ENCODE data around the gene RHCE. TPM values are rescaled to one million over a fixed set of nuclear protein-coding genes. Genes with fewer than 3 reads are reported as not detected.
"Not testable (repeated sequence)": the region's sequence is repeated elsewhere in the genome, so short reads cannot be mapped to it uniquely, and the experiment has no call there.

Gene RHCE
- total RNA-seq, 1 experiment from 2014 or later = 3.1 TPM

DNA sequence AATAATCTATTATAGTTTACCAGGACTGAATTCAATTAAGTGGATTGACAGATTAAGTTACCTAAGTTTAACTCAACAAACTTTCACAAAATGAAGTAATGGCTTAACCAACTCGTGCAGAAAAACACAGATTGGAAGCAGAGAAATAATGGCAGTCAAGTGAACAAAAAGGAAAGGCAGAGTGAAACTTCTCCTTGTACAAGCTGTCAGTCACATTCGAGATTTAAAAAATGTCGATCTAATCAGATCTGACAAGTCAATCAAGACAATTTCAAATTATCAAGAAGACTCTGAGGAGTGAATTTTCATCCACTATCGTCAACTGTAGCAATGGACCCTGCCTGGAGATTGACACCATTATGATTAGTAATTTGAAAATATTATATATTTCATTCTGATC, 3.3 kb downstream of the RHCE start:
- not testable (repeated sequence) for H3K9ac ChIP-seq (ENCODE audit: low read length); H3K4me2 ChIP-seq (ENCODE audit: low read depth, low read length, poor library complexity, severe bottlenecking); H3K9me2 ChIP-seq (replicated peaks; ENCODE audit: insufficient read depth, low read length); H3K36me3 ChIP-seq (ENCODE audit: insufficient read depth, low read length); H3K79me2 ChIP-seq (ENCODE audit: low read length); H3K27ac ChIP-seq (ENCODE audit: low read length); H3K27me3 ChIP-seq (ENCODE audit: low read length); H3K4me3 ChIP-seq (ENCODE audit: low read length); H3K9me3 ChIP-seq (ENCODE audit: low read length); H3K4me1 ChIP-seq (ENCODE audit: low read length); H4K20me1 ChIP-seq (ENCODE audit: insufficient read depth, low read depth, low read length); DNase-seq; H2AFZ ChIP-seq (ENCODE audit: low read length)

DNA sequence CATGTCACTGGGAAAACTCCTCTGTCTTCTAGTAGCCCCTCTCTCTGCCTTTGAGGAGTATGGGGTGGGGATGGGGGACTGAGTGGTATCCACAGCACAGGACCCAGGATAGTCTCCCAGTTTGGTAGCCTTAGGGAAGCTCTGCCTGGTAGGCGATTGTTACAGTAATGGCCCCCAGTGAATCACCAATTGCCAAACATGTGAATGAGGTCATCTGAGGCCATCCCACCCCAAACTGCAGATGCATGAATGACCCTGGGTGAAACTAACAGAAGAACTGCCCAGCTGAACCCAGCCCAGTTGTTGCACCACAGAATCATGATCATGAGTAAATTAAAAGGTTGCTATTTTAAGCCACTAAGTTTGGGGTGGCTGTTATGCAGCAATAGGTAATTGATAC, 6.0 kb downstream of the RHCE start:
- not testable (repeated sequence) for H3K4me2 ChIP-seq (ENCODE audit: low read depth, low read length, poor library complexity, severe bottlenecking); H3K9me2 ChIP-seq (replicated peaks; ENCODE audit: insufficient read depth, low read length); DNase-seq; H3K27ac ChIP-seq (ENCODE audit: low read length); H3K9me3 ChIP-seq (ENCODE audit: low read length); H3K4me3 ChIP-seq (ENCODE audit: low read length); H3K79me2 ChIP-seq (ENCODE audit: low read length); H4K20me1 ChIP-seq (ENCODE audit: insufficient read depth, low read depth, low read length); H3K27me3 ChIP-seq (ENCODE audit: low read length); H3K9ac ChIP-seq (ENCODE audit: low read length); H2AFZ ChIP-seq (ENCODE audit: low read length); H3K36me3 ChIP-seq (ENCODE audit: insufficient read depth, low read length)
- H3K4me1 ChIP-seq (ENCODE audit: low read length) = peaks cover 18% of the 10 kb centered on the region

DNA sequence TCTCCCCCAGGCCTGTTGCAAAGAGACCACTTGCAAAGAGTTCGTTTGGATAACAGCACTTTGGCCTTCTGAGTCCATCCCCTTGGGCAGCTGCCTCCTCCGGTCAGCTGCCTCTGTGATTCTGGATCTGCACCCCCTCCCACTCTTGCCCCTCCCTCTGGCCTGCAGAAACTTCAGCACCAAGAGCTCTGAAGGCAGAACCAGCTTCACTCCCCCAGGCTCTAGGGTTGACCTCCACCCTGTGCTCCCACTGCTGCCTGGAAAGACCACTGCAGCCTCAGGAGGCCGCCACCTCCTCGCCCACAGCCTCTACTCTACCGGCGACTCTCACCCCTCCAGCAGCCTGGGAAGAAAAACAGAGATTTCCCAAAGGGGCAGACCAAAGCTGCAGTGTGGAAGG, 6.5 kb downstream of the RHCE start:
- not testable (repeated sequence) for H3K27me3 ChIP-seq (ENCODE audit: low read length); H4K20me1 ChIP-seq (ENCODE audit: insufficient read depth, low read depth, low read length); H3K9me3 ChIP-seq (ENCODE audit: low read length); H3K79me2 ChIP-seq (ENCODE audit: low read length); H3K4me2 ChIP-seq (ENCODE audit: low read depth, low read length, poor library complexity, severe bottlenecking); DNase-seq; H3K27ac ChIP-seq (ENCODE audit: low read length); H3K9me2 ChIP-seq (replicated peaks; ENCODE audit: insufficient read depth, low read length); H3K36me3 ChIP-seq (ENCODE audit: insufficient read depth, low read length); H3K4me3 ChIP-seq (ENCODE audit: low read length); H3K9ac ChIP-seq (ENCODE audit: low read length); H2AFZ ChIP-seq (ENCODE audit: low read length)
- H3K4me1 ChIP-seq (ENCODE audit: low read length) = peaks cover 18% of the 10 kb centered on the region

DNA sequence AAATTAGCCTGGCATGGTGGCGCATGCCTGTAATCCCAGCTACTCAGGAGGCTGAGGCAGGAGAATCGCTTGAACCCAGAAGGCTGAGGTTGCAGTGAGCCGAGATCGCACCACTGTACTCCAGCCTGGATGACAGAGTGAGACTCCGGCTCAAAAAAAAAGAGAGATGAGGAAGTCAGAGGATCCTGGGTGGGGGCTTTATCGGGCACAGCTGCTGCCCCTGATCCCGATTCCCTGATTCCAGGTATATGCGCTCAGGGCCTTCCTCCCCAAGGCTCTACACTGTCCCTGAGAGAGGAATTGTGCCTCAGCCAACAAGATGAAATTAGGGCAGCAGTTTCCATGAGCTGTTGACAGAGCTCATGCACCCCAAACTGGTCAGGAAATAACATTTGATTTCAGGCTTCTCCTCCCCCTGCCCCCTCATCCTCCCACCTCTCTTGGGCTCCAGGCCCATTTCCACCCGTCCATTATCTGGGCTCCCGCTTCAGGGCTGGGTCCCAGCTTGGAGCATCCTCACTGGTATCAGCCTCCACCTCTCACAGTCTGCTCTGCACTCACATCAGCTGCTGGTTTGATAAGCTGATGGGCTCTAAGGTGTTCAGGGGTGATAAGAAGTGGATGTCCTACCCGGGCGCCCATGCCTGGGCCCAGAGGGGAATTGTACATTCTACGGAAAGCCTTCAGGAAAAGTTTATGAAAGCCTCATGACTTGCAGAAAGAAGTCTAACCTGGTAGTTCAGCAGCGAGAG, 7.6 kb downstream of the RHCE start:
- not testable (repeated sequence) for H3K4me2 ChIP-seq (ENCODE audit: low read depth, low read length, poor library complexity, severe bottlenecking)

DNA sequence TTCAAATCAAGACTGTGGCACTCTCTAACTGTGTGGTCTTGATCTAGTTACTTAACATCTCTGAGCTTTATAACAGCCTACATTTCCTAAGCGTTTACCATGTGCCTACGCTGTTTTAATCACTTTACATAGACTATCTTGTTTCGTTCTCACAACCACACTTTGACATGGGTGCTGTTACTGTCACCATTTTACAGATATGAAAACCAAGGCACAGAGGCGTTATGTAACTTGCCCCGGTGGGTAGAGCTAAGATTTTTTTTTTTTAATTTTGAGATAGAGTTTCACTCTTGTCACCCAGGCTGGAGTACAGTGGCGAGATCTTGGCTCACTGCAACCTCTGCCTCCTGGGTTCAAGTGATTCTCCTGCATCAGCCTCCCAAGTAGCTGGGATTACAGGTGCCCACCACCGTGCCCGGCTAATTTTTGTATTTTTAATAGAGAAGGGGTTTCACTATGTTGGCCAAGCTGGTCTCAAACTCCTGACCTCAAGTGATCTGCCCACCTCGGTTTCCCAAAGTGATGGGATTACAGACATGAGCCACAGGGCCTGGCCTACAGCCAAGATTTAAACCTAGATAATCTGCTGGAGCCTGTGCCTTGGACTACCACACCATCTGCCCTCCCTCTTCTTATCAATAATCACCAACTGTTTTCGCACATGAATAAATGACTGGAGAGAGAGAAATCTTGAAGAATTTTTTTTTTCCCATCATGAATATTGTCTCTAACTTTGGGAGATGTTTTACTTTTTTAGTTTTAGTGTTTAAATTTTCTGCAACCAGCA, 10.8 kb downstream of the RHCE start:
- H3K9me2 ChIP-seq (replicated peaks; ENCODE audit: insufficient read depth, low read length); H4K20me1 ChIP-seq (ENCODE audit: insufficient read depth, low read depth, low read length); H3K4me2 ChIP-seq (ENCODE audit: low read depth, low read length, poor library complexity, severe bottlenecking); H2AFZ ChIP-seq (ENCODE audit: low read length); H3K9me3 ChIP-seq (ENCODE audit: low read length); H3K4me3 ChIP-seq (ENCODE audit: low read length); H3K79me2 ChIP-seq (ENCODE audit: low read length); H3K9ac ChIP-seq (ENCODE audit: low read length); H3K36me3 ChIP-seq (ENCODE audit: insufficient read depth, low read length); H3K27ac ChIP-seq (ENCODE audit: low read length); H3K27me3 ChIP-seq (ENCODE audit: low read length); DNase-seq: not testable (repeated sequence)
- H3K4me1 ChIP-seq (ENCODE audit: low read length) = peaks cover 18% of the 10 kb centered on the region

More for the DNA sequence above, 7.6 kb downstream of the RHCE start:
- not testable (repeated sequence) for H3K9me2 ChIP-seq (replicated peaks; ENCODE audit: insufficient read depth, low read length); H2AFZ ChIP-seq (ENCODE audit: low read length); H3K9ac ChIP-seq (ENCODE audit: low read length); H4K20me1 ChIP-seq (ENCODE audit: insufficient read depth, low read depth, low read length); H3K79me2 ChIP-seq (ENCODE audit: low read length); H3K4me3 ChIP-seq (ENCODE audit: low read length); H3K27me3 ChIP-seq (ENCODE audit: low read length); H3K27ac ChIP-seq (ENCODE audit: low read length); H3K9me3 ChIP-seq (ENCODE audit: low read length); DNase-seq; H3K36me3 ChIP-seq (ENCODE audit: insufficient read depth, low read length)
- peaks cover 18% of the 10 kb centered on the region for H3K4me1 ChIP-seq (ENCODE audit: low read length)

DNA sequence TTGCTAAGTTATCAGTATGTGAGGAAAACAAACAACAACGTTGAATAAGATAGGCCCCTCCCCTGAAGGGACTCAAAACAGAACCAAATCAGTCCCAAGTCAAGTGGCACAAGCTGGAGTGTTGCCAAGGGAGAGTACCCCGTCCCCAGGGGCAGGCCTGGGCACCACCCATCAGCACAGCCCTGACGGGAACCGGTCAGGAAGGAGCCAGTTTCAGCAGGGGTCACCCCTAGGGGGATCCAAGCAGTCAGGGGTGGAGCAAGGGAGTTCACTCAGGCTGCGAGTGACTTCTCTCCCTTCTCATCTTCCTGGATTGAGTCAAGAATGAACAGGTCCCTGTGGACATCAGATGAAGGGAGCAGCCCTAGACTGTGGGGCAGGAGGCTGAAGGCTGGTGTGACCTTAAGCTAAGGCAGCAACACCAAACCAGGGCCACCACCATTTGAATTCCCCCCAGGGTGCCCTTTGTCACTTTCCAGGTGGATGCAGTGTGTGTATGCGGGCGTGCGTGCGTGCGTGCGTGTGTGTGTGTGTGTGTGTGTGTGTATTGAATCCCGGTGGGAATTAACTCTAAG, 14.8 kb downstream of the RHCE start:
- H3K9me3 ChIP-seq (ENCODE audit: low read length); H3K36me3 ChIP-seq (ENCODE audit: insufficient read depth, low read length): not testable (repeated sequence)

DNA sequence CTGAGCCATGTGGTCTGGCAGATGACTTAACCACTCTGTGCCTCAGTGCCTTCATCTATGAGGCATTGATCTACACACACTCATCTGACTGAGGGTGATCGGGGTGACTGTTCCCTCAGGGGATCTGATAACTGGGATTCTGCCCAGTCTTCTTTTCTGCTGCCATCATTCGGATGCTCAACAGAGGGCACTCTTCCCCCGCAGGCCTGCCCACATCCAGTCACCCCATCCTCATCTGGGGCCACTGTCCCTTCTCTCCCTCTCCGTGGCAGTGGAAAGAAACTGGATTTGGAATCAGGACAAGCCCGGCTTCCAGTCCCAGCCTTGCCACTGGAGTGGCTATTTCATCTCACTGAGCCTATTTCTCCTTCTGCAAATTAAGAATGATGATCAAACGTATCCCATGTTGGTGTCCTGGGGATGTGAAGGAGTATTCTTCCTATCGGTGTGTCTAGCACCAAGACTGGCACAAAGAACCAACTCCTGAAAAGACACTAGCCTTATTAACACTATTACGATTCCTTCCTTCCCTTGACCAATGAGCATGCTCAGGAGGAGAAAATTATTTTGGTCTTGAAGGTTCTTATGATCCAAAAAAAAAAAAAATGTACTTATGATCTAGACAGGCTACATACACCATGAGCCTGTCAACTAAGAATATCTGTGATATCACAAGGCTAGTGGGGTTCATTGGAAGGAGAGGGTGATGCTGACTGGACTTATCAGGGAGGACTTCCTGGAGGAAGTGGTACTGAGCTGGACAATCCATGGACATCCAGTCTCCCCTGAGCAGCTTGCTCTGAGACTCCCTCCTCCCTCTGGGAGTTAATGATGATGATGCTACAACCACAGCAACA, 17.4 kb downstream of the RHCE start:
- H3K9me2 ChIP-seq (replicated peaks; ENCODE audit: insufficient read depth, low read length); H3K4me2 ChIP-seq (ENCODE audit: low read depth, low read length, poor library complexity, severe bottlenecking); H3K79me2 ChIP-seq (ENCODE audit: low read length); DNase-seq; H3K9me3 ChIP-seq (ENCODE audit: low read length); H3K36me3 ChIP-seq (ENCODE audit: insufficient read depth, low read length); H2AFZ ChIP-seq (ENCODE audit: low read length); H3K4me3 ChIP-seq (ENCODE audit: low read length); H4K20me1 ChIP-seq (ENCODE audit: insufficient read depth, low read depth, low read length); H3K9ac ChIP-seq (ENCODE audit: low read length); H3K27me3 ChIP-seq (ENCODE audit: low read length); H3K27ac ChIP-seq (ENCODE audit: low read length): not testable (repeated sequence)
- H3K4me1 ChIP-seq (ENCODE audit: low read length) = peaks cover 16% of the 10 kb centered on the region

More for the DNA sequence above, 14.8 kb downstream of the RHCE start:
- not testable (repeated sequence) for H3K27ac ChIP-seq (ENCODE audit: low read length); DNase-seq; H3K4me2 ChIP-seq (ENCODE audit: low read depth, low read length, poor library complexity, severe bottlenecking); H3K9ac ChIP-seq (ENCODE audit: low read length); H3K9me2 ChIP-seq (replicated peaks; ENCODE audit: insufficient read depth, low read length); H3K27me3 ChIP-seq (ENCODE audit: low read length); H3K79me2 ChIP-seq (ENCODE audit: low read length); H3K4me3 ChIP-seq (ENCODE audit: low read length); H2AFZ ChIP-seq (ENCODE audit: low read length); H3K4me1 ChIP-seq (ENCODE audit: low read length); H4K20me1 ChIP-seq (ENCODE audit: insufficient read depth, low read depth, low read length)

DNA sequence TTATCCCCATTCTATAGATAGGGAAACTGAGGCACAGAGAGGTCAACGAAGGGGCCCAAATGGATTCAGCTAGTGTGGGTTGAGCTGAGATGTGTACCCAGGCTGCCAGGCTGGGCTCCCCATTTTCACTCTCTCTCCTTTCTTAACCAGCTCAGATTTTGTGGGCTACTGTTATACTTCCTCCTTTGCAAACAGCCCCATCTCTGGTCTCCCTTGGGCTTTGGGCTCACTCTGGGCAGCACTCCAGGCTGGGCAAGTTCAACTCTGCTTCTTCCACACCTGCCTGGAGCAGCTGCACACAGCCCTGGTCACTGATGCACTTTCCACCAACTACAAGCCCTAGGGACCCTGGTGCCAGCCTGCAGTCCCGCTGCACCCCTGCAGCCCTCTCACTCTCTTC, 22.5 kb downstream of the RHCE start:
- not testable (repeated sequence) for DNase-seq; H3K36me3 ChIP-seq (ENCODE audit: insufficient read depth, low read length); H3K9ac ChIP-seq (ENCODE audit: low read length); H2AFZ ChIP-seq (ENCODE audit: low read length); H3K9me3 ChIP-seq (ENCODE audit: low read length); H4K20me1 ChIP-seq (ENCODE audit: insufficient read depth, low read depth, low read length); H3K9me2 ChIP-seq (replicated peaks; ENCODE audit: insufficient read depth, low read length); H3K27me3 ChIP-seq (ENCODE audit: low read length); H3K79me2 ChIP-seq (ENCODE audit: low read length); H3K4me3 ChIP-seq (ENCODE audit: low read length)
- Histone ChIP-seq H3K4me2 (ENCODE audit: low read depth, low read length, poor library complexity, severe bottlenecking) (peak overlapping the region; percentile 64), H3K27ac (ENCODE audit: low read length) (peak overlapping the region; percentile 76), H3K4me1 (ENCODE audit: low read length) (peaks cover 28% of the 10 kb centered on the region)
